ENCODE measurements around the gene OTOGL.
"Not testable (repeated sequence)": the region's sequence is repeated elsewhere in the genome, so short reads cannot be mapped to it uniquely, and the experiment has no call there.

The OTOGL gene

GRCh38 chr12:80261403-80261802, 162.1 kb downstream of the OTOGL start:
- intact Hi-C loops (cut with DNase I) = no loop called here
- no peak for DNase-seq

- DNase-seq = no peak
Measured at GRCh38 chr12:80262346-80262745, 163.0 kb downstream of the OTOGL start.

GRCh38 chr12:80262771-80263170, 163.4 kb downstream of the OTOGL start:
- DNase-seq = no peak
- intact Hi-C loops (cut with DNase I) = no loop called here

More at GRCh38 chr12:80262346-80262745, 163.0 kb downstream of the OTOGL start:
- intact Hi-C loops (cut with DNase I) = no loop called here

GRCh38 chr12:80264386-80264785, 165.0 kb downstream of the OTOGL start:
- intact Hi-C loops (cut with DNase I) = no loop called here
- DNase-seq = no peak

GRCh38 chr12:80264891-80265290, 165.6 kb downstream of the OTOGL start:
- intact Hi-C loops (cut with DNase I) = no loop called here
- DNase-seq = no peak

GRCh38 chr12:80268924-80269749, 169.8 kb downstream of the OTOGL start:
- intact Hi-C loops (cut with DNase I) = no loop called here
- DNase-seq = peak in 1 of 42 donors; percentile 4

DNA sequence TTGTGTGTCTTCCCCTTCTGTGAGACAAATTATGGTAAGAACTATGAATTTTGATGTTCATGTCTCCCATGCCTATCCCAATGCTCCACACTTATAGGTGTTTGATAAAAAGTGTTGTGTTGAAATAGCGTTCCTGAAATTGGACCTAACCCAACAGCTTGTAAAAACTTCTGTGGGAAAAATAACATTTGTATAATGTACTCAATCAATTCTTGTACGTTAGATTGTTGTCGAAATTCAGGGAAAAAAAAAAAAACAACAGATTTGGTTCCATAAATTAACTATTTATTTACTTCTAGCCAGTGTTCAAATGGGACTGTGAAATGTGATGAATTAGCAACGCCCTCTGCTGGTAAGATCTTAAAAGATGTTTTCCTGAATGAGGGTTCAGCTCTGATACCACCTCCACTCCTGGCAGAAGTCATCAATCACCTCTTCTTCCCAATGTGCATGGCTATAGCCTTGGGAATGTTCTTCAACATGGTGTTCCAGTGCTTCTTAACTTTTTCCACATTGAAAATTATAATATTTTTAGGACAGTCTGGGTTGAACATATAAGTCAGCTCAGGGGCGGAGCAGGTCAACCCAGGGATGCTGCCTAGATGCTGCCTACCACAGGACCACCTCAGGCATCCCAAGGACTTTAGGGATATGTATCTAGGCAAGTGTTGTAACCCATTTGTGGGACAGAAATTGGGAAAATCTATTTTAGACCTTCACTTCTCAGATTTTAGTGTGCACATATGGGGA, 170.6 kb downstream of the OTOGL start:
- DNase-seq = peak in 8 of 42 donors; percentile 5 to 48 (median 22)

GRCh38 chr12:80271780-80272179, 172.4 kb downstream of the OTOGL start:
- no peak for DNase-seq
- intact Hi-C loops (cut with DNase I) = no loop called here

More for the DNA sequence above, 170.6 kb downstream of the OTOGL start:
- intact Hi-C loops (cut with DNase I) = no loop called here

DNA sequence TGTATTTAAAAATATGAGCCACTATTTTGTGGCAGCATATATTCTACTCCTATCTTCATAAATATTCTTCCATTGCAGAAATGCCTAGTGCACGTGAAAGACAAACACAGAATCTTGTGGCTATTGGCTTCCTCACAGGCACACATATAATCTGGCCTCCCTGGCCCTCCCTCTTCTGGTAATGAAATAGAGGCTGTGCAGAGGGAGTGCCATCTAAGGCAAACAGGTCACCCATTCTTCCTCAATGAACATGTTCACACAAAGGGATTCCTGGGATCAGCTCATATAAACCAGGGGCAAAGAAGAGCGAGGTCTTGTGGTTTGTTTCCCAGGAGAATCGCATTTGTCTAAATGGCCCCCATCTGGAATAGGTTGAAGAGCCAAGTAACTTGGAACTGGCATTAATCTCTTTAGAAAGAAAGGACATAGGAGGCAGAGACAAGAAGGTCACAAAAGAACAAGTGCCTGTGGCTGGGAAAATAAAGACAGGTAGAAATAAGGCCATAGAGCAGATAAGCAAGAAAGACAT, 173.1 kb downstream of the OTOGL start:
- intact Hi-C loops (cut with DNase I) = no loop called here
- DNase-seq = no peak

DNA sequence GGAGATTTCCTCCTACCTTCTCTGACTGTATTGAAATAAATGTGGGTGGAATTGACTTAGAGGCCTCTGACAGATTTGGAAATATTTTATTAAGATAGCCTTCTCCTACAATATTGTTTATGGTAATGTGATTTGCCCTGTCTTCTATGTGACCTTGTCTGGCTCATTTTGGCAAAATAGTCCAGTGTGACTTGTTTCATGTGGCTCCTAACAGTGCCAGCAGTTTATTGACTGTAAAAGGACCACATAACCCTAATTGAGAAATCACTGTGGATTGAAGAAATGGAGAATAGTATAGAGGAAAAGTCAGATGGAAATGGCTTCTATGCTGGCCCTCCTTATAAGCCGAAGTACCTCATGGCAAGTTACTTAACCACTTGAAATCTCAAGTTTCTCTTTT, 173.8 kb downstream of the OTOGL start:
- no peak for DNase-seq
- intact Hi-C loops (cut with DNase I) = no loop called here

DNA sequence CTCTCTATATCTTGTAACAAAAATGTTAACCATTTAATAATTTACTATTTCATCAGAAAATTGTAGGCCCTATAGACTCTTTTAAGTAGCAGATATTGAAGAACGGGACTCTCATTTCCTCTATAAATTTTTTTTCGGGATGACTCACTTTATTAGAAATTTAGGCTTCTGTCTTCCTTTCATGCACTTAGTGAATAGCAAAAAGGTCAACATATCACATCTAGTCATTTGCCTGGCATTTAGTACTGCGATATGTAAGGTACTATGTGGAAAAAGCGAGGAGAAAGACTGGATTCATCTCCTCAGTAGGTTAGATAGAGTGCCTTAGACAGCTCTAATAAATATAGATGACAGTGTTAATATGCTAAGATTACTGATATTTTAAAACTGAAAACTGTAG, 178.4 kb downstream of the OTOGL start:
- no peak for DNase-seq
- intact Hi-C loops (cut with DNase I) = no loop called here

DNA sequence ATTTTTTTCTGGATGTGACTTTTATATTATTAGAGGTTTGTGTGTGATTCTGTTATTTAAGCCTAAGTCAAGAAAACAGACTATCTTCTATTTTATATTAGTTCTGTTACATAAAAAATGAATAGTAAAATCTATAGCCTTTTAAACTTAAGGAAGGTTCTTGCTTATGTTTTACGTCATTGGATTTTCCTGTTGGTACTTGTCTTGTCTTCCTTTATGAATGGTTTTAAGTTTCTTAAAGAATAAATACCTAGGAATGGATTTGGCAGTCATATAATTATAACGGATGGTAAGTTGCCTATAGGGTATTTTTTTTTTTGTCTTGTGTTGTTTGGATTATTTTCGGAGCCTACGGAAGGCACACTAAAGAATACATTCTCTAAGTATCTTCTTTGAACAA, 182.9 kb downstream of the OTOGL start:
- intact Hi-C loops (cut with DNase I) = no loop called here
- no peak for DNase-seq

DNA sequence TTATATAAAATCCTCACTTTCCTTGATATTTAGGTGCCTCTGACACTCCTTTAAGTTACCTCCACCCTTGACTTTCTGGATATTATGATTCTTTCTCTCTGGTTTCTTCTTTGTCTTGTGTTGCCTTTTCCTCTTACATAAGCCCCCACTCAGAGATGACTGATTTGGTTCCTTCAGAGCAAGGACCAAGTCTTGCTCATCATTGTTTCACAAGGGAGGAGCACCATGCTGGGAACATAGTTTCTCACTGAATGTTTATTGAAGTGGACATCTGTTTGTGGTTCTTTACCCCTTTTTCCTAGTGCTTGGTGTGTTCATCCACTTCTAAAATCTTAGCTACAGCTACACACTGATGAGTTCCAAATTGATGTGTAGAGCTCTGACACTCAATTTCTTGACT, 183.4 kb downstream of the OTOGL start:
- intact Hi-C loops (cut with DNase I) = no loop called here
- no peak for DNase-seq

GRCh38 chr12:80291108-80291754, 191.9 kb downstream of the OTOGL start:
- intact Hi-C loops (cut with DNase I) = no loop called here
- no peak for DNase-seq

DNA sequence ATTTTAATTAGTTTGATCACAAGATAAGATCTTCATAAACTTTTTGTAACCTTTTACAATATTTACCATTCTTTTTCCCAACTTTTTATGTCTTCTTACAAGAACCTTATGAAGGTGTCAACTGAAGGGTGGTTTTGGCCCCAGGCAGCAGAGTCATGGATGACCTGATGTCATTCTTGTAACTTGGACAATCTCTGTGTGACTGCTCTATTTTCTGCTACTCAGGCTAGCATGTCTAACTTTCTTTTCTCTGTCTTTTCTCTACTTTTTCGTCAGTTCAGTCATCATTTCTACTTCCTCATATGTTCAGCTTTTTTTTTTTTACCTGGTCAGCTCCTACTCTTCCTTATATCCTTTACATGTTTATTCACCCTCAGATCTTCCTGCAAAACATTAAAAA, 194.0 kb downstream of the OTOGL start:
- intact Hi-C loops (cut with DNase I) = no loop called here
- DNase-seq = no peak

- no peak for DNase-seq
- intact Hi-C loops (cut with DNase I) = no loop called here
Measured at GRCh38 chr12:80293759-80294158, 194.4 kb downstream of the OTOGL start.

- DNase-seq = no peak
- intact Hi-C loops (cut with DNase I) = no loop called here
Measured at GRCh38 chr12:80299219-80299618, 199.9 kb downstream of the OTOGL start.

- intact Hi-C loops (cut with DNase I) = no loop called here
- DNase-seq = no peak
Measured at GRCh38 chr12:80299976-80300375, 200.6 kb downstream of the OTOGL start.

- intact Hi-C loops (cut with DNase I); DNase-seq: not testable (repeated sequence)
Measured at GRCh38 chr12:80307436-80307835, 208.1 kb downstream of the OTOGL start.

DNA sequence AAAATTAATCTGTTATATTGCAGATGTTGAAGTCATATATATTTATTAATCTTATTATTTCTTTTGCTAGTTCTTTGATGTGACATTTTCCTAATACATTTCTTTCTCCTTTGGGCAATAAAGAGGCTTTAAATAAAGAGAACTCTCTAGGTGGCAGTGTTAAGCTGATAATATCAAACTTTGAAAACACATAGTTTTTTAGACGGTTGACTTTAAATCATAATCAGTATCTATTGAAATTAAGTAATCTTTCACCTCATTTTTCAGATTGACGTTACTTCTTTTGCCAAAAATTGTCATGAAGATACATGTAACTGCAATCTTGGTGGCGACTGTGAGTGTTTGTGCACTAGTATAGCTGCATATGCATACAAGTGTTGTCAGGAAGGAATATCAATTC, 213.9 kb downstream of the OTOGL start:
- intact Hi-C loops (cut with DNase I) = no loop called here
- DNase-seq = no peak
